IPS DF 4.7 (cell line): Measurements from ENCODE around the gene SLC10A1.
"Not testable (repeated sequence)": the region's sequence is repeated elsewhere in the genome, so short reads cannot be mapped to it uniquely, and the experiment has no call there.

Experiments
- DNase-seq: peaks from one replicate; pipeline ENCODE4 v3.0.0-alpha.2; 2013; ENCODE audit warnings: low spot score; ENCODE audit errors: extremely low read depth

Gene SLC10A1

DNA sequence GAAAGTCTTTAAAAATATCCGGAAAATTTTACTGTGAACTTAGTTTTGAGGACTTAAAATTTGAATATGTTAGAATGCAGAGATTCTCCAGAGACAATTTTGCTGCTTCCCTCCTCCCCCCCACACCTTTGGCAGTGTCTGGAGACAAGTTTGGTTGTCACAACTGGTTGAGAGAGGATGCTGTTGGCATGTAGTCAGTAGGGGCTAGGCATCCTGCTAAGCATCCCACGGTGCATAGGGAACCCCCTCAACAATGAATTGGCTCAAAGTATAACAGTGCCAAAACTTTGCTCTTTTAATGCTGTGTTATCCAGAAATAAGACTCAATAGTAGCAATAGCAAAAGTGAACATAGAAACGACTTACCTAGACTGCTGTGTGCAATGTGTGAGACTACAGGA is 26.5 kb downstream of the SLC10A1 start:
- no peak for DNase-seq

DNA sequence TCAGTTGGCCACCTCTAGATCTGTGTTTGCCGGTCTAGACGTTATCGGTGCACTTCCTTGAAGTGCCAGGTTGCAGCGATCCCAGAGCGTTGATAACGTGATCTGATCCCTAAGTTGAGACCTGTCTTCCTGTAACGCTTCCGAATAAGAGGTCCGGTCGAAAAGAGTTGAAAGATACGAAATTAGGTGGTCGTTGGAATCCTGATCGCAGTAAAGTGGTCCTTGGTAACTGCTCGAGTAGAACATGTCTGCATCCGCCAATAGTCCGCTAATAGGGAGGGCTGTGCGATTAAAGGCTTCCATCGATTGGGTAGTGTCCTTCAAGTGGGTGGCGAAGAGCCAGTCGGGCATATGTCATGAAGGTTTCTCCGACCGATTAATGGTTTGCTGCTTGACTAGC is 27.4 kb downstream of the SLC10A1 start:
- no peak for DNase-seq

DNA sequence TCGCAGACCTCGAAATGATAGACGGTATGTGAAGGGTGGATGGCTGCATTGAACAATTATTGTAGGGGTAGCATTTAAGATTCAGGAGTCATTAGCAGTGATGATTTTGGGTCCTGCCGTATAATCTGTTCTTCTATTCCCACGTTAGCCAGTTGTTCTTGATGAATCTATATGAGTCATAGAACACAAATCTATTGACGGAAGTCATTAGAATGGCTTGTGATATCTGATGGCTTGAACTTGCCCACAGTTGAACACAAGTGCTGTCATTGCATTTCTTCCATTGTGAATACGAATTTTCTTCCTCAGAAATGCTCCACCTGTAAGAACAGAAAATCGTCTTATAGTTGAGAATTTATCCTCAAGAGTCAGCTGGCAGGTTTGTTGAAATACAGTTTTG is 28.2 kb downstream of the SLC10A1 start:
- no peak for DNase-seq

DNA sequence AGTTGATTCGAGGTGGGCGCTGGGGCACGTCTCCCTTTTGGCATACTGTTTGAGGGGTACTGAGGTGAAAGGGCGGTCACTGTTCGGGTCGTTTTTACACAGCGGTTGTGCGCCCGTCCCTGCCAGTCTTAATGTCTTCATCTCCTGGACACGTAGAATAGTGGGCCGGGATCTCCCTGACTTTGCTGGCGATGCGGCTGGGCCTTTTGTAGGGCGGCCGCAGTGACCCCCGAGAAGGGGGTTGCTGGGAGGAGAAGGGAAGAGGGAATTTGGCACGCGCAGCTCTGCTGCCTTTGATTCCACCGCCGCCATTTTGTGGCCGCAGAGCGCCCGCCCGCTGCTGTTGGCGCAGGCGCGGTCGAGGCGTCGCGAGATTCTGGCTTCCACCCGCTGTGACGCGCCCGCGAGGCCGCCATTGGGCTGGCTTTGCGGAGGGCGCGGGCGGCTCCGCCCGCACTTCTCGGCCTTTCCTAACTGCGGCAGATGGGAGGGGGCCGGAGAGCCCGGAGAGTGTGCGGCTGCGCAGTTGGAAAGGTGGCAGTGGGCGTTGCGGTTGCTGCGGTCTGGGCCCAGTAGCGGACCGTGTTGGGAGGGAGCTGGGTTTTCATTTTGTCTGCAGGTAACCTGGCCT is 29.6 kb downstream of the SLC10A1 start:
- DNase-seq = peak; percentile 46

DNA sequence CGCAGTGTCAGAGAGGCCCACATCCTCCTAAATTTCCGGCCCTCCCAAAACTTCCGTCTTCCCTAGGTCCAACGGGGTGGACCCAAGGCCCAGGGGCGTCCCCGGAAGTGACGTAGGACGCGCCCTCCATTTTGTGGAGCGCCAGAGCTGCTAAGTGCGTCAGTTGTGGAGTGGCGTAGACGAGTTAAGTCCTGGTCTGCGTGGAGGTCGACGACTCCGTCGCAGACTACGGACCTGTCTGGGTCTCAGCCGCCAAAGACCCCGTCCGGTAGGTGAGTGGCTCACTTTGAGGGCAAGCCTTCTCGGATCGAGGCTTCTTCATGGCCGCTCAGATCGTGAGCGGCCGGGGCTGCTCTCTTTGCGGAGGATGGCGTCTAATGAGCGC is 30.1 kb downstream of the SLC10A1 start, which contains the start of gene SRSF5:
SRSF5 (plus strand) TSS at position 159 of the 385 bp plus-strand sequence. CDS start 1,015 bp downstream, outside the sequence.
- DNase-seq = peak; percentile 93

DNA sequence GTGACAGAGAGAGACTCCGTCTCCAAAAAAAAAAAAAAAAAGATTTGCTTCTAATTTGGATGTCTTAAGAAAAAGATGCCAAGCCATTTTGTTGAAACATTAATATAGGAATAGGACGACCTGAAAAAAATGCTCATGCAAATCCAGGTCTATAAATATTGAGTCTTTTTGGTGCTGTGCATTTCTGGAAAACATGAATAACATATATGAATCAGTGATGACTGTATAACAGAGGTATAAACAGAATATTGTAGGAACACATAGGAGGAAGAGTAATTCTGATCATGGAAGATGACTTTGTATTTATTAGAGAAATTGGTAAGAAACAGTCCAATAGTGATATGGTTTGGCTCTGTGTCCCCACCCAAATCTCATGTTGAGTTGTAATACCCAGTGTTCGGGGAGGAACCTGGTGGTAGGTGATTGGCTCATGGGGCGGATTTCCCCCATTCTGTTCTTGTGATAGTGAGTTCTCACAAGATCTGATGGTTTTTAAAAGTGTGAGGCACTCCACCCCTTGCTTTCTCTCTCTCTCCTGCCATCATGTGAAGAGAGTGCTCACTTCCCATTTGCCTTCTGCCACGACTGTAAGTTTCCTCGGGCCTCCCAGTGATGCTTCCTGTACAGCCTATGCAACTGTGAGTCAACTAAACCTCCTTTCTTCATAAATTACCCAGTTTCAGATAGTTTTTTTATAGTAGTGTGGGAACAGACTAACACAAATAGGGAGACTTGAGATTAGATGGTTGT is 33.1 kb downstream of the SLC10A1 start:
- DNase-seq = no peak

DNA sequence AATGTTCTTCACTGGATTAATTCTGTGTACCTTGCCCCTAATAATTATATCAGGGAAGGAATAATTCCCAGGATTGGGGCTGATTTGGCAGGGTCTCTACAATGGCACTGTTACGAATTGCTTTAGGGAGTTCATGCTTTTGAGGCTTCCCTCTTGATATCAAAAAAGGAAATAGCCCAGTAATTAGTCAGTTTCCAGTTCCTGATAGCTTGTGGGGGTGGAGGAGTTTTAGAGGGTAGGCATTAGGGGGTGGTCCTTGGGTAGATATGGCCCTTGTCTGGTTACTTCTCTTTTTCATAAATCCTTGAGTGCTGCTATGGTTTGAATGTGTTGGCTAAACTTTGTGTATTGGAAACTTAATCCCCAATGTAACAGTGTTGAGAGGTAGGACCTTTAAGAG is 36.2 kb downstream of the SLC10A1 start:
- no peak for DNase-seq

DNA sequence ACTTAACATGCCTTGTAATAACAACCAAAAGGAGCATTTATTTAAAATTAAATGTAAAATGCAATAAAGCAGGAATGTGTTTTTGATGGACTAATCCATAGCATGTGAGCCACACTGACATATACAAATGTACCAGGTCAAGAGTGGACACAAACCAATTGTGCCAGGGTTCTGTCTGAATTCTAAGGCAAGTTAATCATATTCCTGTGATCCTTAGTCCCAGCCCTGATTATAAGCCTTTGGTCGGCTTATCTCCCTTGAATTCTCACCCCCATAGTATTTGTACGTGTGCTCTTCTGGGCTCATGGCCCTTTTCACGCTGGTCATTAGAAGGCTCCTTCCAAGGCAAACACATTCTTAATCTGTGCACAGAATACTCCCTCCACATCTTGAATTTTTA is 40.7 kb downstream of the SLC10A1 start:
- no peak for DNase-seq

DNA sequence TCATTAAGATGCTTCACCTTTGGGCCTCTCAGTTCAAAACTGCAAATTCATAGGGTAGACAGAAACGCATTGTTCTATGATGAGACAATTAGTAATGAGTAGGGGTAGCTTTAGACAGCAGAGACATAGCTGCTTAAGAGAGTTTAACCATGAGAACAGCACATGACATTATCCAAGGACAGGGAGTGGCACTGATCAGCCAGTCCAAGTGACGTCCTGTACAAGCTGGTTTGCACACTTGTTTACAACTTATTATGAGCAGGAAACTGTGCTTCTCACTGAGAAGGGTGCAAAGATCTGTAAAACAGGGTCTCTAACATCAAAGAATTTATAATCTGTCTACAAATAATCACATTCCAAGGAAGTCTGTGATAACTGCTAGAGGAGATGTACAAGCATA is 41.3 kb downstream of the SLC10A1 start:
- no peak for DNase-seq

DNA sequence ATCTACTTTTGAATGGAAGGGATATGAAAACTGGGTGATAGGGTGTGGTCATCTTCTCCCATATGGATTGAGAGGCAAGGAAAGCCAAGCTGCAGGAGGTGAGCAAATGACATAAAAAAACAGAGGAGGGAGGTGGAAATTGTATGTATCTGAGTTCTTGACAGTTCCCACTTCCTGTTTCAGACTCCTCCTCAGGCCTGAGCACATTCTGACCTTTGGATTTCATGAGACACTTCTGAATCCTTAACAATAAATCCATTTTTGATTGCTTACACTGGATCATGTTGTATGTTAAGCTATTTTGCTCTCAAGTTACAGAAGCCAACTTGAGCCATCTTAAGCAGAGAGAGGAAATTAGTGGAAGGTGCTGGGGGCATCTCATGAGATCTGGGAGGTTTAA is 41.7 kb downstream of the SLC10A1 start:
- no peak for DNase-seq

DNA sequence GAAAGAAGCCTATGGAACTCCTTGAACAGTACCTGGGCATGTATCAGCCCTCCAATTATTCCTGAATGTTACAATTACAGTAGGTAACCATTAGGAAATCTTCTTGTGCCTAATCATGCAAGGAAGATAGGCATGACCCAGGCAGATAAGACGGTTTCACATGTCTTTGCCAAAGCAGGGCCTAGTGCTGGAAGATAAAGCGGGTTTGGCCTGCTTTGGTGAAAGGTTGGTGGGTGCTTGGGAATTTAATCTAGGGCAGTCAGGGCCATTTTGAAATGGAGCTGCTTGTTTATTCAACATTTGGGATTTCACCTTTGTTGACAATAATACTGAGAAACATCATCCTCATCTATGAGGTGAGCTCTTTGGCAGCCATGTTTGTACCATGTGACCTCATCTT is 42.6 kb downstream of the SLC10A1 start:
- no peak for DNase-seq

DNA sequence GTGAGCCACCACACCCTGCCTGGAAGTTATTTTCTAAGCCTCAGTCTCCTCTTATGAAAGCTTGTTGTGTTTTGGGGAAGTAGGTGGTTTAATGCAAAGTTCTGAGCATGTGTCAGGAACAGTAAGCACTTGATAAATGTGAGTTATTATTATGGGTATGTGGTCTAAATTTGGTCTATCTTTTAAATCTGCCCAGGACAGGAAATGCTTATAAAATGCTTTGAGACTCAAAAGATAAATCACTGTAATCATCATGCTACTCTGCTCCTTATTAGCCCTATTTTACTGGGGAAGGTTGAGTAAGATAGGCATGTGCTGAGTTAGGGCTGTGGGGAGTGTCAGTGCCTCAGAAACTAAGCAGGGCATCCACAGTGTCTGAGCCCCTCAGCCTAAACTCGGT is 43.2 kb downstream of the SLC10A1 start:
- no peak for DNase-seq

DNA sequence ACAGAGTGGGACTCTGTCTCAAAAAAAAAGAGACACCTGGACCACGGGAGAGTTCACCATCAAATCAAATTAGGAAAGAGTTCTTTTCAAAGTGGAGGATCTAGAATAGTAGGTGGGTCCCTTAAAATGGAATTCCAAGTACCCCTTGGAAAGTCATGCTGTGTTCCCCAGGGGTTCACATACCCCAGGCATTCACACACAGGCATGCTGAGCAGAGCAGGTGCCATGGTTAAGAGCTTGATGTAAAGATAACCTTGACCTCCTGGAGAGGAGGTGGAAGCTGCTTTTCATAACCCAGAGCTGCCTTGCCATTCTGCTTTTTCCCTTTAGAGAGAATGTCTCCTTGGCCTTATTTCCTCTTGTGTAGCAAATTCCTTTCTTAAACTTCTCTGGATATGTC is 44.3 kb downstream of the SLC10A1 start:
- DNase-seq = no peak

DNA sequence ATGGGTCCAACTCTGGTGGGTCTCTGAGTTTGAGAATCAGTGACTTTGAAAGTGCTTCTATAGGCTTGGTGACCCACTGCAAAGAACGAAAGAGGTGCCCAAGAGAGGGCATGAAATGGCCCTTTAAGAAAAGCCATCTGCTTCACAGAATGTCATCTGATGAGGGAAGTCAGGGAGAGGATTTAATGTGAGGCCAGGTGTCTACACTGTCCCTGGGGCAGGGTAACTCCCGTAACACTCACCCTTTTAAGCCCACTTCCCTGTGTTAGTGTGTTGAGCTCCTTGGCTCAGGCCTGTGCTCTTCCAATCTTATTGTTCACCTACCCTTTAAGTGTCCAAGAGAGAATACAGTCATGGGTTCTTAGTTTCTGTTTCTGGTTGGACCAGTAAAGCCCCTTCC is 46.5 kb downstream of the SLC10A1 start:
- no peak for DNase-seq

DNA sequence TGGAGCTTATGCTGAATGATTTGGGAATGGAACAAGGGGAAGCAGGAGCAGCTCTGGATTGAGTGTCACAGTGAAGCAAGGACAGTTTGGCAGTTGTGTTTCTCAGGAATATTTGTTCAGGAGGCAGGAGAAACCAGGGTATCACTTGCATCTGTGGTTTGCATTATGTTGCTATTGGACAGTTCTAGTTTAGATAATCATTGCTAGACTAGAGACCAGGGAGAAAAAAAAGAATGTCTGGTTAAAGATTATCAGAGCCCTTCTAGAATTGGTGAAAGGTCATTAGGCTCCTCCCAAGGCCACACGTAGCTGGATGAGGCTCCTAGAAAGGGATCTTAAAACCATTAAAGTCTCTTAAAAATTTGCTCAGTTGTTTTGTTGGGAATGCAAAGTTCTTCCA is 47.1 kb downstream of the SLC10A1 start:
- DNase-seq = no peak

DNA sequence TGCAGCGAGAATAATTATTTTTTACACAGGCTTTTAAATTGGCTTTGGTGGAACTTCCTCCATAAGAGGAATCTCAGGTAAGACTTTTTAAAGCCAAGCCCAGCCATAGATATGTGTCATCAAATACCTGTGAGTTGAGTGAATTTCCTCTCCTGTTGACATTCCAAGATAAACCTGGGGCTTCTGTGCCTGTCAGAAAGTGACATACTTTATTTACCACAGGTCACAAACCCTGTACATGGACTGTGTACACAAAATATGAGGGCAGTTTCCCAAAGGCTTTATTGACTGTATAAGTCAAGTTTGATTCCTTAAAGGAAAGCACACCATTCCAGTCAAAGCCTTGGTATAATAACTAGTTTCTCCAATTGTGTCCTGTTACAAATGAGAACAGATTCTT is 56.0 kb downstream of the SLC10A1 start:
- no peak for DNase-seq

DNA sequence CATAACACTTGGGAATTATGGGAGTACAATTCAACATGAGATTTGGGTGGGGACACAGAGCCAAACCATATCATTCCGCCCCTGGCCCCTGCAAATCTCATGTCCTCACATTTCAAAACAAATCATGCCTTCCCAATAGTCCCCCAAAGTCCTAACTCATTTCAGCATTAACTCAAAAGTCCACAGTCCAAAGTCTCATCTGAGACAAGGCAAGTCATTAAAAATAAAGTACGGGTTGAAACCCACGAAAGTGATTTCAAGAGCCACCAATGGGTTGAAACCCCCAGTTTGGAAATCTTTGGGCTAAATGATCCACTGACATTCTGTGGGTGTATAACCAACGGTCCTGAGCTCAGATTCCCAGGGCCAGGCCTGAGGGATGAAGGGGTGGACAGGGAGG is 60.6 kb downstream of the SLC10A1 start:
- not testable (repeated sequence) for DNase-seq

DNA sequence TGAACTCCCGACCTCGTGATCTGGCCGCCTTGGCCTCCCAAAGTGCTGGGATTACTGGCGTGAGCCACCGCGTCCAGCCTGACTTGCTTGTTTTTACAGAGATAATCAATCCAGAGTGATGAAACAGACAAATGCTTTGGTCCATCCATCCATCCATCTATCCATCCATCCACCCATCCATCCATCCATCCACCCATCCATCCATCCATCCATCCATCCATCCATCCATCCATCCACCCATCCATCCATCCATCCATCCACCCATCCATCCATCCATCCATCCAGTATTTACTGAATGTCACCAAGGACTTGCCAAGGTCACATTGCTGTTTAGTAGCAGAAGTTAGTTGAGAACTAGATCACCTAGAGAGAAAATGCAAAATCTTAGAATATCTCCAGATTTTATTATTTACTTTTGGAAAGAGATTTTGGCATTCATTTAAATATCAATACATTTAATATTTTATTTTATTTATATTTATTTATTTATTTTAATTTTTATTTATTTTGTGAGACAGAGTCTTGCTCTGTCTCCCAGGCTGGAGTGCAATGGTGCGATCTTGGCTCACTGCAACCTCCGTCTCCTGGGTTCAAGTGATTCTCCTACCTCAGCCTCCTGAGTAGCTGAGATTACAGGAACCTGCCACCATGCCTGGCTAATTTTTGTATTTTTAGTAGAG is 65.0 kb downstream of the SLC10A1 start:
- not testable (repeated sequence) for DNase-seq

DNA sequence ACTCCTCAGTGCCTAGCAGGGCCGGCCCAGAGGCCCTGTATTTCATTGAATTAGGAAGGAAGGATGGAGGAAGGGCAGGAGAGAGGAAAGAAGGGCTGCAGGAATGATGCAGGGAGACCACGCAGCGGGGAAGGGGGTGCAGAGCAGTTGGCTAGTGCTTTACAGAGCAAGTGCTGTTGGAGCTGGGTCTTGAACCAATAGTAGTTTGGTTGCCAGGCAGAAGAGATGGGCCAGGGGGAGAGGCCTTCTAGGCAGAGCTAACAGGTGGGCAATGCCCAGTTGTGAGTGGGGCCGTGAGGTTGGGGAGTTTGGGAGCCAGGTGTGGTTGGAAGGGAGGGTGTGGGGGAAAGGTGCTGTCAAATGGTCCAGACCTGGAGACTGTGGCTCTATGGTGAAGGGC is 69.2 kb downstream of the SLC10A1 start:
- DNase-seq = no peak

DNA sequence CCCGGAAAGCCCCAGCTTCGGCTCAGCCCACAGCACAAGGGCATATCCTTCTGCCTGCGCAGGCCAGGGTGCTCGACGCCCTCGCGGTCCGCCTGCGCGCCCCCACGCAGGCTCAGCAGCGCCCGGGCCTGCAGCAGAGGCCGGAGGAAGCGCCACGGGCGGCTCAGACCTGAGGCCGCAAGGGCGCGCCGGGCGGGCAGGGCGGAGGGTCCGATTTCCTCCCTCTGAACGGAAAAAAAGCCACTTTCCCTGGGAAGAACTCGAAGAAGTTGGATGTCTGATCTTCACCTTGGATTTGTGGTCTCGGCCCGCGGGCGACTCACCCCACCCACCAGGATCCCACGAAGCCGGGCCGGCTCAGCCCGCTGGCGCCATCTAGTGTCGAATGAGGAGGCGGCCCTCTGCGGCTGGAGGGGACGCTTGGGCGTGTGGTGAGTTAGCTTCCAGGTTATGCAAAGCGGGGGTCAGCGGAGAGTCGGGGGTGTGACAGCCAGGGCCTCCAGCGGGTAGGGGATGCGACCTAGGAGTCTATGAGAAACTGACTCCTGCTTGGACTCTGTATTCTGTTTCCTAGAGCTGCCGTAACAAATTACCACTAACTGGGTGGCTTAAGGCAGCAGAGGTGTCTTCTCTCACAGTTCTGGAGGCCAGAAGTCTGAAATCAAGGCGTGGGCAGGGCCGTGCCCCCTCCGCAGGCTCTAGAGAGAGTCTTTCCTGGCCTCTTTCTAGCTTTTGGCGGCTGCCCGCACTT is 70.1 kb downstream of the SLC10A1 start:
- DNase-seq = no peak
